MM.1S (cell line): ENCODE results near the gene IRF1.

ENCODE experiments used
- EZH2 ChIP-seq: fragments of 300-600 bp; sonication (generic); optimal IDR thresholded peaks from 2 replicates; pipeline ENCODE3; 2017; ENCODE audit warnings: low read depth, mild to moderate bottlenecking, antibody characterized with exemption, low read length, mixed read lengths
- EZH2phosphoT487 ChIP-seq: fragments of 300-600 bp; sonication (generic); IDR thresholded peaks from 2 replicates; pipeline ENCODE4 v1.6.1; 2018; ENCODE audit warnings: antibody characterized with exemption, low read length
- TF ChIP-seq, protein P1 (sequence below): fragments of 300-600 bp; sonication (generic); IDR thresholded peaks from 2 replicates; pipeline ENCODE4 v1.5.1; 2016; ENCODE audit warnings: antibody characterized with exemption, low read length, mixed read lengths

DNA sequence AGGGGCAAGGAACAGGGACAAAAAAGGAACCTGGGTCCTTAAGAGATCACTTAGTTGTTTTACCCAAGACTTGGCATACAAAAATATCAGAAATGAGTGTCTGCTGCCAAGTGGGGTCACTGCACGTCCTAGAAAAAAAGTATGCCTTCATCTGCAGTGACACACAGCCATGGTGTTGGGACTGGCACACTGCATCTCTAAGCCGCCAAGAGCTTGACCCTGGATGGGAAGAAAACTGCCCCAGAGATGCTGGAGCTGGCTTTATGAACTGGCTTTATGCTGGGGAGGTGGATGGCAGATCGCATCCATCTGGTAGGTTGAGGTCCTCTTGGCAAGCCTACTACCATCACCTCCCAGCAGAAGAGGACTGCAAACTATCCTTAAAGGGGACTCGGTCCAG, 51.7 kb downstream of the IRF1 start:
- TF ChIP-seq, protein P1, sequence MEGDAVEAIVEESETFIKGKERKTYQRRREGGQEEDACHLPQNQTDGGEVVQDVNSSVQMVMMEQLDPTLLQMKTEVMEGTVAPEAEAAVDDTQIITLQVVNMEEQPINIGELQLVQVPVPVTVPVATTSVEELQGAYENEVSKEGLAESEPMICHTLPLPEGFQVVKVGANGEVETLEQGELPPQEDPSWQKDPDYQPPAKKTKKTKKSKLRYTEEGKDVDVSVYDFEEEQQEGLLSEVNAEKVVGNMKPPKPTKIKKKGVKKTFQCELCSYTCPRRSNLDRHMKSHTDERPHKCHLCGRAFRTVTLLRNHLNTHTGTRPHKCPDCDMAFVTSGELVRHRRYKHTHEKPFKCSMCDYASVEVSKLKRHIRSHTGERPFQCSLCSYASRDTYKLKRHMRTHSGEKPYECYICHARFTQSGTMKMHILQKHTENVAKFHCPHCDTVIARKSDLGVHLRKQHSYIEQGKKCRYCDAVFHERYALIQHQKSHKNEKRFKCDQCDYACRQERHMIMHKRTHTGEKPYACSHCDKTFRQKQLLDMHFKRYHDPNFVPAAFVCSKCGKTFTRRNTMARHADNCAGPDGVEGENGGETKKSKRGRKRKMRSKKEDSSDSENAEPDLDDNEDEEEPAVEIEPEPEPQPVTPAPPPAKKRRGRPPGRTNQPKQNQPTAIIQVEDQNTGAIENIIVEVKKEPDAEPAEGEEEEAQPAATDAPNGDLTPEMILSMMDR, result no peak
- no peak for TF ChIP-seq EZH2
- TF ChIP-seq EZH2phosphoT487, result no peak
